HepG2 (cell line): Measurements from ENCODE around the gene PPP2R2B. TPM values are rescaled to one million over a fixed set of nuclear protein-coding genes. Genes with fewer than 3 reads are reported as not detected.

Experiments used
- ATAC-seq: fragments of 200-7000 bp; cut with Tn5 transposase; 3 replicates; pipeline ENCODE4 v1.9.1; 2020; ENCODE audit warnings: mild to moderate bottlenecking, moderate library complexity
- BruUV-seq: library from RNA; stranded (reverse); fragments of 400-500 nt; replicated peaks from 2 replicates; lab custom pipeline; 2021; lab: Mats Ljungman, UMichigan
- CTCF ChIA-PET: fragments of 300-600 bp; formaldehyde crosslinking; extraction: SDS; loops from one replicate; lab custom pipeline; 2021; ENCODE audit warnings: low total read pairs, inconsistent platforms, low intra/inter-chr PET ratio; lab: Yijun Ruan, JAX
- POLR2A ChIA-PET: fragments of 350-600 bp; sonication (Branson Sonifier 250); formaldehyde crosslinking; loops from one replicate; lab custom pipeline; 2020; ENCODE audit warnings: antibody characterized with exemption, inconsistent platforms; lab: Yijun Ruan, JAX
- DNase-seq: peaks from one replicate; pipeline ENCODE4 v3.0.0-alpha.2; 2015; ENCODE audit warnings: low spot score
- FAIRE-seq: peaks from 3 replicates; lab custom pipeline; 2011; peaks lifted over from hg19 to GRCh38; lab: Jason Lieb, UNC
- H2AFZ ChIP-seq: one replicate; pipeline ENCODE4 v1.6.1; 2011; ENCODE audit warnings: low read length, inconsistent platforms
- H3K27ac ChIP-seq: fragments of 300-600 bp; 3 replicates; pipeline ENCODE4 v1.8.0; 2011; ENCODE audit warnings: mixed run types, mild to moderate bottlenecking, mixed read lengths, low read length, inconsistent platforms; ENCODE audit not compliant: insufficient read depth; ENCODE audit errors: extremely low read length
- H3K27me3 ChIP-seq, 2 experiments: fragments of 200-600 bp in 1 of 2; 2 replicates in 1 of 2; 3 replicates in 1 of 2; pipeline versions ENCODE4 v1.6.0 to v1.8.0; 2011; ENCODE audit warnings: low read length in 2 of 2, mild to moderate bottlenecking in 2 of 2, moderate library complexity in 2 of 2, inconsistent platforms in 1 of 2; ENCODE audit not compliant: insufficient read depth in 2 of 2, control insufficient read depth in 1 of 2
- H3K36me3 ChIP-seq, 2 experiments: fragments of 200-600 bp in 1 of 2; replicated peaks in 1 of 2; 2 replicates in 1 of 2; 3 replicates in 1 of 2; pipeline versions ENCODE4 v1.5.1 to v1.8.0; 2011; ENCODE audit warnings: low read length in 2 of 2, inconsistent platforms in 1 of 2; ENCODE audit not compliant: insufficient read depth in 2 of 2, control insufficient read depth in 1 of 2
- H3K4me1 ChIP-seq: 2 replicates; pipeline ENCODE4 v1.5.1; 2012; ENCODE audit warnings: low read length, inconsistent platforms; ENCODE audit not compliant: insufficient read depth
- H3K4me2 ChIP-seq: 2 replicates; pipeline ENCODE4 v1.6.0; 2011; ENCODE audit warnings: low read depth, low read length, inconsistent platforms
- H3K4me3 ChIP-seq, 3 experiments: fragments of 200-600 bp in 1 of 3; sonication (generic), shearing (Covaris generic) in 1 of 3; replicated peaks in 1 of 3; 2 replicates each; pipeline ENCODE4 v1.5.1; 2011 to 2016; ENCODE audit warnings: low read length in 3 of 3, inconsistent platforms in 2 of 3, low read depth in 2 of 3, mild to moderate bottlenecking in 2 of 3, control low read depth in 1 of 3, mixed read lengths in 1 of 3; ENCODE audit not compliant: insufficient read depth in 1 of 3
- H3K79me2 ChIP-seq: one replicate; pipeline ENCODE4 v1.6.1; 2011; ENCODE audit warnings: low read length, inconsistent platforms; ENCODE audit not compliant: insufficient read depth
- H3K9ac ChIP-seq: 2 replicates; pipeline ENCODE4 v1.6.0; 2011; ENCODE audit warnings: mild to moderate bottlenecking, low read depth, low read length, inconsistent platforms; ENCODE audit not compliant: insufficient read depth
- H3K9me3 ChIP-seq: 2 replicates; pipeline ENCODE4 v1.5.1; 2012; ENCODE audit warnings: mild to moderate bottlenecking, low read length
- H4K20me1 ChIP-seq: 2 replicates; pipeline ENCODE4 v1.6.0; 2011; ENCODE audit warnings: inconsistent platforms, mild to moderate bottlenecking, low read length, moderate library complexity; ENCODE audit not compliant: insufficient read depth
- KLF6 ChIP-seq: IDR thresholded peaks from 2 replicates; pipeline ENCODE4 v1.8.0; 2016; ENCODE audit warnings: missing biosample characterization, missing genetic modification reagents
- REXO4 ChIP-seq: sonication (generic); formaldehyde crosslinking; IDR thresholded peaks from 2 replicates; pipeline ENCODE4 v1.8.0; 2022; ENCODE audit warnings: missing genetic modification reagents, mild to moderate bottlenecking, borderline replicate concordance
- RFXAP ChIP-seq: sonication (generic); formaldehyde crosslinking; IDR thresholded peaks from 2 replicates; pipeline ENCODE4 v1.4.0; 2020; ENCODE audit warnings: missing genetic modification reagents, borderline replicate concordance
- SMAD3 ChIP-seq: sonication (generic); formaldehyde crosslinking; IDR thresholded peaks from 2 replicates; pipeline ENCODE4 v1.4.0; 2020; ENCODE audit warnings: missing genetic modification reagents
- SNRNP70 ChIP-seq: fragments of 200-400 bp; formaldehyde crosslinking; IDR thresholded peaks from 2 replicates; pipeline ENCODE4 v1.6.1; 2017; ENCODE audit warnings: mild to moderate bottlenecking, low read depth, low read length, moderate library complexity
- YEATS4 ChIP-seq: sonication (generic); formaldehyde crosslinking; IDR thresholded peaks from 2 replicates; pipeline ENCODE4 v1.4.0; 2020; ENCODE audit warnings: missing genetic modification reagents, borderline replicate concordance
- ZFAT ChIP-seq: sonication (generic); formaldehyde crosslinking; conservative IDR thresholded peaks from 2 replicates; pipeline ENCODE4 v1.8.1; 2023; ENCODE audit warnings: missing genetic modification reagents, inconsistent platforms
- ZNF160 ChIP-seq: sonication (generic); formaldehyde crosslinking; IDR thresholded peaks from 2 replicates; pipeline ENCODE4 v1.8.0; 2022; ENCODE audit warnings: mild to moderate bottlenecking, inconsistent platforms, missing genetic modification reagents
- ZNF484 ChIP-seq: sonication (generic); formaldehyde crosslinking; IDR thresholded peaks from 2 replicates; pipeline ENCODE4 v1.5.1; 2020; ENCODE audit warnings: mild to moderate bottlenecking, low read depth, missing genetic modification reagents, borderline replicate concordance
- ZNF589 ChIP-seq: sonication (generic); formaldehyde crosslinking; conservative IDR thresholded peaks from 2 replicates; pipeline ENCODE4 v1.8.0; 2022; ENCODE audit warnings: mild to moderate bottlenecking, moderate library complexity, missing genetic modification reagents
- WGBS: methylation state at CpG from one replicate; pipeline ENCODE4 v1.1.6; 2017; ENCODE audit warnings: low lambda C conversion rate; 5-methylcytosine and 5-hydroxymethylcytosine counted together
- in situ Hi-C: cut with HindIII; loops from 2 replicates; pipeline ENCODE4 v1.10.0; 2017; ENCODE audit warnings: low pct_unique_long_range_greater_than_20kb; ENCODE audit not compliant: extremely low pct_ligation_motif_present
- intact Hi-C: fragments of 100-400 bp; cut with micrococcal nuclease; formaldehyde crosslinking; loops from one replicate; pipeline ENCODE4 v1.10.0; 2022; ENCODE audit not compliant: unreplicated experiment
- polyA plus RNA-seq, 8 experiments: library from polyadenylated mRNA; depleted of rRNA in 3 of 8; stranded (reverse) in 7 of 8; unstranded in 1 of 8; fragments of >200 nt; fragmentation: Illumina TruSeq in 4 of 8; extraction: Trizol in 4 of 8; gene quantifications; 2 replicates each; pipeline versions ENCODE4 v1.2.1 to v1.2.3, GENCODE V29; 2011 to 2016; ENCODE audit warnings: low read depth in 4 of 8, missing spikeins in 1 of 8, mixed read lengths in 1 of 8; ENCODE audit not compliant: insufficient read depth in 1 of 8
- total RNA-seq, 5 experiments: library from RNA; depleted of rRNA; stranded (reverse); fragments of >200 nt; fragmentation: Illumina TruSeq; extraction: Trizol; gene quantifications; 2 replicates each; pipeline ENCODE4 v1.2.3, GENCODE V29; 2016; ENCODE audit warnings: low read depth in 1 of 5
- TF ChIP-seq, protein P1 (sequence below): sonication (generic); formaldehyde crosslinking; IDR thresholded peaks from 2 replicates; pipeline ENCODE4 v1.5.1; 2020; ENCODE audit warnings: mild to moderate bottlenecking, missing genetic modification reagents, moderate library complexity
- TF ChIP-seq, protein P2 (sequence below): IDR thresholded peaks from 2 replicates; pipeline ENCODE4 v1.6.1; 2016; ENCODE audit warnings: mild to moderate bottlenecking, missing biosample characterization, missing genetic modification reagents

The PPP2R2B gene
- total and polyA plus RNA-seq, 2 of the 13 experiments (the other 11 are each of a cell fraction or from before 2014, with no cell fraction given), result not detected

DNA sequence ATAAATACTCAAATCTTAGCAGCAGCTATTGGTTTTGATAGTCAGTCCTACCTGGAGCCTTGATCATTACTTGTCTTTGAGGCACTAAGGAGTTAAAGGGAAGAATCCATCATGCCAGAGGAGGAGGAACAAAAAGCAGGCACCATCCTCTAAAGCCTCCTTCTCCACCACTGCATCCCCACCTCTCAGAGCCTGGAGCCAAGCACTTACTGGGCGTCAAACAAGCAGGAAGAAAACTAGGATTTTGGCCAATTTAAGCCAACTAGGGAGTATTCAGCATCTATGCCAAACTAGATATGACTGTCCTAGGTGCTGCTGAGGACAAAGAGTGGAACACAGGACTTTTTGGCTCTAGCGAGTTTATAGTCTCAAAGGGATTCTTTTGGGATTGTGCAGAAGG, 152.5 kb downstream of the PPP2R2B start (continued):
- TF ChIP-seq, protein P1, sequence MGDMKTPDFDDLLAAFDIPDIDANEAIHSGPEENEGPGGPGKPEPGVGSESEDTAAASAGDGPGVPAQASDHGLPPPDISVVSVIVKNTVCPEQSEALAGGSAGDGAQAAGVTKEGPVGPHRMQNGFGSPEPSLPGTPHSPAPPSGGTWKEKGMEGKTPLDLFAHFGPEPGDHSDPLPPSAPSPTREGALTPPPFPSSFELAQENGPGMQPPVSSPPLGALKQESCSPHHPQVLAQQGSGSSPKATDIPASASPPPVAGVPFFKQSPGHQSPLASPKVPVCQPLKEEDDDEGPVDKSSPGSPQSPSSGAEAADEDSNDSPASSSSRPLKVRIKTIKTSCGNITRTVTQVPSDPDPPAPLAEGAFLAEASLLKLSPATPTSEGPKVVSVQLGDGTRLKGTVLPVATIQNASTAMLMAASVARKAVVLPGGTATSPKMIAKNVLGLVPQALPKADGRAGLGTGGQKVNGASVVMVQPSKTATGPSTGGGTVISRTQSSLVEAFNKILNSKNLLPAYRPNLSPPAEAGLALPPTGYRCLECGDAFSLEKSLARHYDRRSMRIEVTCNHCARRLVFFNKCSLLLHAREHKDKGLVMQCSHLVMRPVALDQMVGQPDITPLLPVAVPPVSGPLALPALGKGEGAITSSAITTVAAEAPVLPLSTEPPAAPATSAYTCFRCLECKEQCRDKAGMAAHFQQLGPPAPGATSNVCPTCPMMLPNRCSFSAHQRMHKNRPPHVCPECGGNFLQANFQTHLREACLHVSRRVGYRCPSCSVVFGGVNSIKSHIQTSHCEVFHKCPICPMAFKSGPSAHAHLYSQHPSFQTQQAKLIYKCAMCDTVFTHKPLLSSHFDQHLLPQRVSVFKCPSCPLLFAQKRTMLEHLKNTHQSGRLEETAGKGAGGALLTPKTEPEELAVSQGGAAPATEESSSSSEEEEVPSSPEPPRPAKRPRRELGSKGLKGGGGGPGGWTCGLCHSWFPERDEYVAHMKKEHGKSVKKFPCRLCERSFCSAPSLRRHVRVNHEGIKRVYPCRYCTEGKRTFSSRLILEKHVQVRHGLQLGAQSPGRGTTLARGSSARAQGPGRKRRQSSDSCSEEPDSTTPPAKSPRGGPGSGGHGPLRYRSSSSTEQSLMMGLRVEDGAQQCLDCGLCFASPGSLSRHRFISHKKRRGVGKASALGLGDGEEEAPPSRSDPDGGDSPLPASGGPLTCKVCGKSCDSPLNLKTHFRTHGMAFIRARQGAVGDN (CRISPR knock-in tag), result no peak
- TF ChIP-seq YEATS4 (no peak), ZNF160 (CRISPR knock-in tag) (no peak), ZNF589 (no peak), RFXAP (no peak), REXO4 (CRISPR knock-in tag) (no peak), ZFAT (CRISPR knock-in tag) (no peak), ZNF484 (CRISPR knock-in tag) (no peak)
- TF ChIP-seq, all 625 proteins: peak for 0

DNA sequence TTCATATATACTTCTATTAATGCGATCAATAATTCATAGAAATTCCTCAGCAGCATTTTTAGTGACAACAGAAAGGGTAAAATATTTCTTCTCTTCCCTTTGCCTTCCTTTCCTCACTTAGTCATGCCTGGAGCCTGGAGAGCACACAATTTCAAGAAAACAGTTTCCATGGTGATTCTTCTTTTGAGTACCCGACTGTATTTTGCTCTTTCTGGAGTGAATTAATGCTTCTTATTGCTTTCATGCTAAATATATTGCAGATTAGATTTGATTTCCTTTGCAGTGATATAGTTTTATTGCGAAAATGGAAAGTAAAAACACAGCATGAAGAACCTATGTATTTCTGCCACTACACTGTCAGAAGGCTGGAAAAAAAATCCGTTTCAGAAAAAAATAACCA, 153.5 kb downstream of the PPP2R2B start:
- in situ Hi-C loops, result no loop called here
- no peaks in the 10 kb centered on the region for H3K4me1 ChIP-seq
- no peak for FAIRE-seq
- 2% methylated on average over 4 of the region's 4 CpGs for WGBS
- no peak overlapping the region for H3K4me2 ChIP-seq
- ChIA-PET POLR2A (no interaction called here), CTCF (no interaction called here)
- no TSS peak for BruUV-seq
- no peak overlapping the region for H3K27ac ChIP-seq
- H3K9me3 ChIP-seq, result peaks cover 12% of the 10 kb centered on the region
- H3K4me3 ChIP-seq, result no peak overlapping the region
- H4K20me1 ChIP-seq, result no peaks in the 10 kb centered on the region
- no peaks in the 10 kb centered on the region for H3K27me3 ChIP-seq
- no peaks in the 10 kb centered on the region for H3K79me2 ChIP-seq
- no peak for TF ChIP-seq KLF6
- TF ChIP-seq, protein P2, sequence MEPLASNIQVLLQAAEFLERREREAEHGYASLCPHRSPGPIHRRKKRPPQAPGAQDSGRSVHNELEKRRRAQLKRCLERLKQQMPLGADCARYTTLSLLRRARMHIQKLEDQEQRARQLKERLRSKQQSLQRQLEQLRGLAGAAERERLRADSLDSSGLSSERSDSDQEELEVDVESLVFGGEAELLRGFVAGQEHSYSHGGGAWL (CRISPR knock-in tag), result no peak
- TF ChIP-seq SMAD3, result no peak
- TF ChIP-seq SNRNP70, result no peak
- TF ChIP-seq, all 625 proteins: peak for 0
- intact Hi-C loops, result no loop called here
- Histone ChIP-seq H3K36me3 (no peaks in the 10 kb centered on the region), H2AFZ (no peak overlapping the region), H3K9ac (no peak overlapping the region)
- DNase-seq (no peak), ATAC-seq (no peak)
